Measurements from ENCODE around the gene CHST2. TPM values are rescaled to one million over a fixed set of nuclear protein-coding genes. Genes with fewer than 3 reads are reported as not detected.

Gene CHST2
- 12.3 and 12.4 TPM in 2 replicates for total RNA-seq

GRCh38 chr3:143119009-143119914, at the start of gene CHST2:
Gene CHST2, plus strand, starts transcription at chr3:143119771. Its CDS starts 1,046 bp downstream, at chr3:143120817.

Other genes starting within 250 kb of the CHST2 start
- not detected in 2 replicates for gene PCOLCE2, start 230.7 kb upstream of the CHST2 start, total RNA-seq
- not detected in 2 replicates for gene PAQR9, start 156.1 kb upstream of the CHST2 start, total RNA-seq
- gene U2SURP, start 118.2 kb upstream of the CHST2 start, total RNA-seq, result 39.4 and 43.0 TPM in 2 replicates

Data from mammary microvascular endothelial cell (primary cell).